DOHH2 (cell line): ENCODE measurements around the gene LYSMD1.

ENCODE experiments used
- H3F3A ChIP-seq: fragments of 200-600 bp; sonication (generic), shearing (Covaris generic); 2 replicates; pipeline ENCODE4 v1.6.0; 2016; ENCODE audit warnings: antibody characterized with exemption, mild to moderate bottlenecking; ENCODE audit not compliant: control insufficient read depth, insufficient read depth
- H3K27ac ChIP-seq: fragments of 200-600 bp; sonication (generic); 2 replicates; pipeline ENCODE4 v1.5.1; 2014; ENCODE audit warnings: low read depth, mild to moderate bottlenecking, low read length, moderate library complexity
- H3K27me3 ChIP-seq: fragments of 200-600 bp; sonication (generic); 2 replicates; pipeline ENCODE4 v1.6.1; 2014; ENCODE audit warnings: mild to moderate bottlenecking, low read length, mixed read lengths; ENCODE audit not compliant: control insufficient read depth
- H3K36me3 ChIP-seq: fragments of 200-600 bp; sonication (generic); 2 replicates; pipeline ENCODE4 v1.6.1; 2014; ENCODE audit warnings: mild to moderate bottlenecking, low read length, moderate library complexity, mixed read lengths; ENCODE audit not compliant: control insufficient read depth
- H3K4me1 ChIP-seq: fragments of 200-600 bp; sonication (generic); 2 replicates; pipeline ENCODE4 v1.6.1; 2014; ENCODE audit warnings: mild to moderate bottlenecking, low read length, mixed read lengths; ENCODE audit not compliant: control insufficient read depth
- H3K4me2 ChIP-seq: fragments of 200-600 bp; sonication (generic); 2 replicates; pipeline ENCODE4 v1.6.0; 2014; ENCODE audit warnings: mild to moderate bottlenecking, low read length, moderate library complexity
- H3K4me3 ChIP-seq: fragments of 200-600 bp; sonication (generic); 2 replicates; pipeline ENCODE4 v1.5.1; 2014; ENCODE audit warnings: mild to moderate bottlenecking, low read length, mixed read lengths
- H3K79me2 ChIP-seq: fragments of 200-600 bp; sonication (generic); 2 replicates; pipeline ENCODE4 v1.6.1; 2014; ENCODE audit warnings: mild to moderate bottlenecking, low read length, mixed read lengths; ENCODE audit not compliant: control insufficient read depth
- H3K9me2 ChIP-seq: fragments of 200-600 bp; sonication (generic); replicated peaks from 2 replicates; pipeline ENCODE4 v1.6.1; 2014; ENCODE audit warnings: mild to moderate bottlenecking, low read length, mixed read lengths; ENCODE audit not compliant: control insufficient read depth
- H3K9me3 ChIP-seq: fragments of 200-600 bp; sonication (generic); 2 replicates; pipeline ENCODE4 v1.6.1; 2014; ENCODE audit warnings: antibody characterized with exemption, low read length, mixed read lengths; ENCODE audit not compliant: control insufficient read depth, insufficient read depth
- H4K20me1 ChIP-seq: fragments of 200-600 bp; sonication (generic); 2 replicates; pipeline ENCODE4 v1.6.0; 2014; ENCODE audit warnings: low read depth, mild to moderate bottlenecking, antibody characterized with exemption, low read length, moderate library complexity; ENCODE audit not compliant: control insufficient read depth, insufficient read depth
- CTCF ChIP-seq: fragments of 200-600 bp; sonication (generic); IDR thresholded peaks from one replicate; pipeline ENCODE4 v1.5.1; 2014; ENCODE audit warnings: antibody characterized with exemption, mild to moderate bottlenecking, low read depth, low read length; ENCODE audit not compliant: poor library complexity, severe bottlenecking
- EZH2phosphoT487 ChIP-seq: fragments of 200-600 bp; sonication (generic); IDR thresholded peaks from 2 replicates; pipeline ENCODE4 v1.6.1; 2017; ENCODE audit warnings: borderline replicate concordance, mild to moderate bottlenecking, antibody characterized with exemption, low read length, moderate library complexity, mixed read lengths

The LYSMD1 gene

DNA sequence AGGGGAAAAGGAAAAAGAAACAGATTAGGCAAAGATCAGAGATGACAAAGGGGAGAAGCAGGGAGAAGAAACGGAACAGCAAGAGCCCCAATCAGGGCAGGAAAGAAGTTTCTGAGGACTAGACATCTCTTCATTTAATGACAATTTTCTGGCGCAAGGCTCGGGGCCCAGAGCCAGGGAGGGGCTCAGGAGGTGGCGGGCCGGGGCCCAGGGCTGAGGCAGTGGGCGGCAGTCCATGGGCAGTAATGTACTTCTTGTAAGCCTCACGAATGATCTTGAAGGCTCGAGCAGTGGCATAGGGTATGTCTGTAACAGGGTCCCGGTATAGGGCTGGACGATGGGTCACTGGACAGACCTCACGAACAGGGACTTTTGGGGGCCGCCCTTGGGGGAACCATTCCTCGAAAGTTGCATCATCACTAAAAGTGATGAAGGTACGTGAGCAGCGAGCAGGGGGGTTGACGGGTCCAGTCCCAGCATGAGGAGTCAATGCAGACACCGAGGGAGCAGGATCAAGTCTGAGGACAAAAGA, 10.9 kb upstream of the LYSMD1 start:
- no peak overlapping the region for H3K4me2 ChIP-seq
- H3K27me3 ChIP-seq = no peaks in the 10 kb centered on the region
- peaks cover 3% of the 10 kb centered on the region; the same call in 1 of the 2 replicates for H3F3A ChIP-seq
- no peaks in the 10 kb centered on the region for H3K9me2 ChIP-seq
- H3K36me3 ChIP-seq = peaks cover 57% of the 10 kb centered on the region
- H3K27ac ChIP-seq = no peak overlapping the region
- H4K20me1 ChIP-seq = no peaks in the 10 kb centered on the region
- TF ChIP-seq EZH2phosphoT487 = no peak
- no peak for TF ChIP-seq CTCF
- H3K4me3 ChIP-seq = no peak overlapping the region
- H3K9me3 ChIP-seq = no peaks in the 10 kb centered on the region
- no peaks in the 10 kb centered on the region for H3K4me1 ChIP-seq
- H3K79me2 ChIP-seq = no peaks in the 10 kb centered on the region

DNA sequence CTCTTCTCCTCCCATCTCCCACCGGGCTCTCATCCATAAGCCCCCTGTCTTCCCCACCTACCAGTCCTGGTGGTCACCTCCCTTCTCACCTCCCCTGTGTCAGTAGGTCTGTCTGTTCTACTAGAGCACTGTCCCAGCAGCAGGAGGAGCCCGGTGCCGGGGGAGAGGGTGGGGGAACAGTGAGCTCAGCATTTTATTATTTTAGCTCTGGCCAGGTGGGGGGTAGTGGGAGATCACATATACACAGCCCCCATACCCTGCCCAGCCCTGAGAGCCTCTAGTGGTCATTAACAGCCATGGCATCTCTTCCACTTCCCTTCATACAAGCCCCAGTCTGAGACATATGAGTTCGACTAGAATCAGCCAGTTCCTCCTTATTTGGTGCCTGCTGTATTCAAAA, 10.2 kb upstream of the LYSMD1 start, which contains the start of gene TMOD4:
TSS of gene TMOD4 (minus strand) at position 119 of the 400 bp plus-strand sequence. CDS start 1,106 bp downstream, outside the sequence.
- H3K27ac ChIP-seq = no peak within 1 kb of the TSS
- H3K79me2 ChIP-seq = no peaks in the 10 kb centered on the region
- H3K4me3 ChIP-seq = no peak within 1 kb of the TSS
- TF ChIP-seq EZH2phosphoT487 (no peak), CTCF (peak; percentile 76)
- H3F3A ChIP-seq = peaks cover 3% of the 10 kb centered on the region; the same call in 1 of the 2 replicates
- no peaks in the 10 kb centered on the region for H3K4me1 ChIP-seq
- no peak within 1 kb of the TSS for H3K4me2 ChIP-seq
- H4K20me1 ChIP-seq = no peaks in the 10 kb centered on the region
- no peaks in the 10 kb centered on the region for H3K27me3 ChIP-seq
- no peaks in the 10 kb centered on the region for H3K9me2 ChIP-seq
- no peaks in the 10 kb centered on the region for H3K9me3 ChIP-seq
- peaks cover 57% of the 10 kb centered on the region for H3K36me3 ChIP-seq

- no peaks in the 10 kb centered on the region for H3K9me3 ChIP-seq
- H3K4me2 ChIP-seq = no peak overlapping the region
- no peak overlapping the region for H3K4me3 ChIP-seq
- peaks cover 3% of the 10 kb centered on the region; the same call in 1 of the 2 replicates for H3F3A ChIP-seq
- no peaks in the 10 kb centered on the region for H3K4me1 ChIP-seq
- no peaks in the 10 kb centered on the region for H3K9me2 ChIP-seq
- no peaks in the 10 kb centered on the region for H4K20me1 ChIP-seq
- H3K27me3 ChIP-seq = no peaks in the 10 kb centered on the region
- no peak overlapping the region for H3K27ac ChIP-seq
- no peaks in the 10 kb centered on the region for H3K79me2 ChIP-seq
- TF ChIP-seq EZH2phosphoT487 (no peak), CTCF (no peak)
- H3K36me3 ChIP-seq = peaks cover 60% of the 10 kb centered on the region
These were observed 9.5 kb upstream of the LYSMD1 start for GRCh38 chr1:151175041-151175741.
